Uterus (tissue), 4 donors: ENCODE measurements around the gene IFNAR2. TPM values are rescaled to one million over a fixed set of nuclear protein-coding genes. Genes with fewer than 3 reads are reported as not detected.

ENCODE experiments used
- DNase-seq, 2 donors: peaks; one replicate each; pipeline ENCODE4 v3.0.0-alpha.2; 2019 to 2020
- H3K27ac ChIP-seq, 2 donors: fragments of 200-600 bp; sonication (generic); 1 replicate in 1 of 2; 2 replicates in 1 of 2; pipeline ENCODE4 v1.5.1; 2016 to 2018
- H3K27me3 ChIP-seq, 2 donors: fragments of 200-600 bp; sonication (generic); one replicate each; pipeline ENCODE4 v1.5.1; 2018 to 2019; ENCODE audit warnings: control low read depth in 1 of 2
- H3K36me3 ChIP-seq, 2 donors: fragments of 200-600 bp; sonication (generic); one replicate each; pipeline ENCODE4 v1.5.1; 2019; ENCODE audit warnings: control low read depth in 1 of 2
- H3K4me1 ChIP-seq, 2 donors: fragments of 200-600 bp; sonication (generic); one replicate each; pipeline ENCODE4 v1.5.1; 2018 to 2019; ENCODE audit warnings: control low read depth in 1 of 2
- H3K4me3 ChIP-seq, 2 donors: fragments of 200-600 bp; sonication (generic); 1 replicate in 1 of 2; 2 replicates in 1 of 2; pipeline ENCODE4 v1.5.1; 2018 to 2019; ENCODE audit warnings: mild to moderate bottlenecking in 1 of 2
- H3K9me3 ChIP-seq, 2 donors: fragments of 200-600 bp; sonication (generic); one replicate each; pipeline ENCODE4 v1.5.1; 2019; ENCODE audit warnings: control low read depth in 1 of 2
- POLR2A ChIP-seq, 2 donors: fragments of 450-650 bp; IDR thresholded peaks; one replicate each; pipeline ENCODE4 v1.6.1; 2016; ENCODE audit warnings: antibody characterized with exemption in 2 of 2, mild to moderate bottlenecking in 1 of 2, moderate library complexity in 1 of 2
- intact Hi-C: fragments of 100-400 bp; cut with DNase I; formaldehyde crosslinking; loops from one replicate; pipeline ENCODE4 v1.15.1; 2023; ENCODE audit warnings: low total_unique reads
- total RNA-seq, 4 donors: library from RNA; depleted of rRNA in 3 of 4; stranded (reverse); fragments of >200 nt in 3 of 4; gene quantifications; one replicate each; pipeline versions ENCODE4 v1.1.0 to v1.2.4, GENCODE V29; 2014 to 2023
- TF ChIP-seq, protein P1 (sequence below), 4 experiments: fragments of 200-600 bp in 2 of 4; fragments of 450-650 bp in 2 of 4; sonication (generic) in 2 of 4; IDR thresholded peaks; one replicate each; pipeline ENCODE4 v1.5.1; 2016 to 2019; ENCODE audit warnings: antibody characterized with exemption in 4 of 4, mild to moderate bottlenecking in 2 of 4, moderate library complexity in 1 of 4
- donor health status: DM: yes; HTN: yes; CAD: no.

Gene IFNAR2
- total RNA-seq, 4 donors from 2014 or later: 2.4 to 38.4 (median 24.4) TPM

DNA sequence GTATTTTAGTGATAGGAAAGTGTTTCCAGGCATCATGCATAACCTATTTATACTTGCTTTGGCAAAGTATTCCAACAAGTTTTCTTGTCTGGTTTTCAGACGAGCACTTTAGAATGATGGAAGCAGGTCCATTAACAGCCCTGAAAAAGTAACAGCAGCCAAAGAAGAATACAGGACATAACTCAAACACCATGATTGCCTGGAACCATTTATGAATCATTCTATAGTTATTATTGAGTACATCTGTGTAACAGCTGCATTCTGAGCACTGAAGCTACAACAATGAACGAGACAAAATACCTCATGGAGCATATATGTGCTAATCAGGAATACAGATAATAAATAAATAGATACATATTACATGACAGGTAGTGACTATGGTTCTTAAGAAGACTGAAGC, 49.0 kb downstream of the IFNAR2 start:
- TF ChIP-seq, protein P1, sequence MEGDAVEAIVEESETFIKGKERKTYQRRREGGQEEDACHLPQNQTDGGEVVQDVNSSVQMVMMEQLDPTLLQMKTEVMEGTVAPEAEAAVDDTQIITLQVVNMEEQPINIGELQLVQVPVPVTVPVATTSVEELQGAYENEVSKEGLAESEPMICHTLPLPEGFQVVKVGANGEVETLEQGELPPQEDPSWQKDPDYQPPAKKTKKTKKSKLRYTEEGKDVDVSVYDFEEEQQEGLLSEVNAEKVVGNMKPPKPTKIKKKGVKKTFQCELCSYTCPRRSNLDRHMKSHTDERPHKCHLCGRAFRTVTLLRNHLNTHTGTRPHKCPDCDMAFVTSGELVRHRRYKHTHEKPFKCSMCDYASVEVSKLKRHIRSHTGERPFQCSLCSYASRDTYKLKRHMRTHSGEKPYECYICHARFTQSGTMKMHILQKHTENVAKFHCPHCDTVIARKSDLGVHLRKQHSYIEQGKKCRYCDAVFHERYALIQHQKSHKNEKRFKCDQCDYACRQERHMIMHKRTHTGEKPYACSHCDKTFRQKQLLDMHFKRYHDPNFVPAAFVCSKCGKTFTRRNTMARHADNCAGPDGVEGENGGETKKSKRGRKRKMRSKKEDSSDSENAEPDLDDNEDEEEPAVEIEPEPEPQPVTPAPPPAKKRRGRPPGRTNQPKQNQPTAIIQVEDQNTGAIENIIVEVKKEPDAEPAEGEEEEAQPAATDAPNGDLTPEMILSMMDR (IDR thresholded peaks at IDR 0.05): no peak
- TF ChIP-seq POLR2A (IDR thresholded peaks at IDR 0.05): no peak
- Histone ChIP-seq H3K27me3 (no peaks in the 10 kb centered on the region), H3K27ac (no peak overlapping the region), H3K4me1 (no peaks in the 10 kb centered on the region), H3K9me3 (no peaks in the 10 kb centered on the region), H3K36me3 (no peaks in the 10 kb centered on the region), H3K4me3 (no peak overlapping the region)
- no peak for DNase-seq
- intact Hi-C loops: no loop called here

DNA sequence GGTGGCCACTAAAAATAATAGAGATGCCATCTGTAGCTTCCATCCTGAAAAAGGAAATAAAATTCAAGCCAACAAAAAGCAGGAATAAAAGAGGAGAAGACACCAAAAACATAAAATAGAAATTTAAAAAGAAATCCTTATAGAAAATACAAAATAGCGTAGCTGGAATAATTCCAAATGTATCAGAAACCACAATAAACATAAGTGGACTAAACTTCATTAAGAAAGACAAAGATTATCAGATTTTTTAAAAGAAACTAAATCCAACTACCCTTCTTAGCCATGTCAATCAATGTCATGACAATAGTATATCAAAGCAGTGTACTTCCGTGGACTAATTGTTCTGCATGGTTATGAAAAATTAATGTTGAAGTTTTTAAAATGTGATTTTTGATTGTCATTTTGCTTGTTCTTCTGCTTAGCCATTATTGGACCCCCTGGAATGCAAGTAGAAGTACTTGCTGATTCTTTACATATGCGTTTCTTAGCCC, 49.6 kb downstream of the IFNAR2 start:
- TF ChIP-seq, protein P1 (IDR thresholded peaks at IDR 0.05): no peak
- TF ChIP-seq POLR2A (IDR thresholded peaks at IDR 0.05): no peak
- H3K4me1 ChIP-seq: no peaks in the 10 kb centered on the region

More for the DNA sequence above, 49.6 kb downstream of the IFNAR2 start:
- intact Hi-C loops: no loop called here
- Histone ChIP-seq H3K36me3 (no peaks in the 10 kb centered on the region), H3K27me3 (no peaks in the 10 kb centered on the region), H3K9me3 (no peaks in the 10 kb centered on the region), H3K27ac (no peak overlapping the region), H3K4me3 (no peak overlapping the region)
- no peak for DNase-seq

Other genes starting within 250 kb of the IFNAR2 start
- not detected for gene OLIG2, start 204.0 kb upstream of the IFNAR2 start, total RNA-seq
- not detected for gene OLIG1, start 159.8 kb upstream of the IFNAR2 start, total RNA-seq
- gene IL10RB, start 36.4 kb downstream of the IFNAR2 start, total RNA-seq: 10 to 100 TPM; 17.9 to 45.5 (median 27.7) TPM
- 100 to 1,000 TPM in 1 of 4 donors, 10 to 100 TPM in 3; 26.8 to 115 (median 39.3) TPM for gene IFNAR1, start 95.0 kb downstream of the IFNAR2 start, total RNA-seq
- gene IFNGR2, start 173.5 kb downstream of the IFNAR2 start, total RNA-seq: 10 to 100 TPM; 25.4 to 67.6 (median 58.3) TPM